Calu3 (cell line): ENCODE results near the gene YWHAH. TPM values are rescaled to one million over a fixed set of nuclear protein-coding genes. Genes with fewer than 3 reads are reported as not detected.

Experiments used
- BruUV-seq: library from RNA; stranded (reverse); fragments of 400-500 nt; replicated peaks from 2 replicates; lab custom pipeline; 2021; lab: Mats Ljungman, UMichigan
- CTCF ChIA-PET: fragments of 300-600 bp; sonication (Branson Sonifier 250); formaldehyde crosslinking; loops from one replicate; lab custom pipeline; 2022; ENCODE audit warnings: antibody characterized with exemption; lab: Charles Lee
- DNase-seq: peaks from one replicate; pipeline ENCODE4 v3.0.0; 2022
- H3K27ac Mint-ChIP-seq: one replicate; pipeline ENCODE4 v1.8.0; 2022; ENCODE audit warnings: mixed read lengths; ENCODE audit not compliant: unreplicated experiment
- H3K27me3 Mint-ChIP-seq: one replicate; pipeline ENCODE4 v1.8.0; 2022; ENCODE audit warnings: mixed read lengths; ENCODE audit not compliant: unreplicated experiment
- H3K36me3 Mint-ChIP-seq: one replicate; pipeline ENCODE4 v1.8.0; 2022; ENCODE audit warnings: mild to moderate bottlenecking, moderate library complexity, mixed read lengths; ENCODE audit not compliant: insufficient read depth, unreplicated experiment
- H3K4me1 Mint-ChIP-seq: one replicate; pipeline ENCODE4 v1.8.0; 2022; ENCODE audit warnings: mild to moderate bottlenecking, low read depth, mixed read lengths; ENCODE audit not compliant: unreplicated experiment
- H3K4me3 Mint-ChIP-seq: one replicate; pipeline ENCODE4 v1.8.0; 2022; ENCODE audit warnings: mild to moderate bottlenecking, low read depth, moderate library complexity, mixed read lengths; ENCODE audit not compliant: unreplicated experiment
- H3K9me3 Mint-ChIP-seq: one replicate; pipeline ENCODE4 v1.8.0; 2022; ENCODE audit warnings: low read depth, mixed read lengths; ENCODE audit not compliant: unreplicated experiment
- intact Hi-C: fragments of 100-400 bp; cut with micrococcal nuclease; formaldehyde crosslinking; loops from one replicate; pipeline ENCODE4 v1.10.0; 2022; ENCODE audit not compliant: unreplicated experiment
- total RNA-seq: library from RNA; stranded (reverse); gene quantifications from 2 replicates; pipeline ENCODE4 v1.2.3, GENCODE V29; 2022
- TF ChIP-seq, protein P1 (sequence below): fragments of 200-600 bp; IDR thresholded peaks from one replicate; pipeline ENCODE4 v1.8.0; 2022; ENCODE audit warnings: antibody characterized with exemption; ENCODE audit not compliant: unreplicated experiment

YWHAH gene
- total RNA-seq, 1 experiment from 2014 or later, result 197 TPM

- BruUV-seq, result no TSS peak
- CTCF ChIA-PET, result no interaction called here
- intact Hi-C loops, result no loop called here
These were observed 18.3 kb upstream of the YWHAH start for GRCh38 chr22:31926024-31926423.

DNA sequence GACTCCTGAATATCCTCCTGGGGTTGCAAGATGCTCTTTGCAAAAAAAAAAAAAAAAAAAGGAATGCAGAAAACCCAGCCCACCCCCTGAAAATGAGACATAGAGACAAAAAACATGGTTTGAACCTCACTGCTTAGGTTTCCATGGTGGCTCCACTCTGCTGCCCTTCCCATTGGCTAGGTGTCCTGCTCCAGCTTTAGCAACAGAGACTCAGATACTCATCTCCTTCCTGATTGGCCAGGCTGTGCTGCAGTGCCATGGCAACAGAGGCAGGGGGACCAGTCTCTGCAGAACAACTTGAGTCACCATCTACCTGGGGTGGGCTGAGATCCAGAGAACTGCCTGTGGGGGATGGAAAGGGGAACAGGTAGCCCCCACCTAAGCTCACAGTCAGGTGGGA, 17.4 kb upstream of the YWHAH start:
- no peak for DNase-seq
- TF ChIP-seq, protein P1, sequence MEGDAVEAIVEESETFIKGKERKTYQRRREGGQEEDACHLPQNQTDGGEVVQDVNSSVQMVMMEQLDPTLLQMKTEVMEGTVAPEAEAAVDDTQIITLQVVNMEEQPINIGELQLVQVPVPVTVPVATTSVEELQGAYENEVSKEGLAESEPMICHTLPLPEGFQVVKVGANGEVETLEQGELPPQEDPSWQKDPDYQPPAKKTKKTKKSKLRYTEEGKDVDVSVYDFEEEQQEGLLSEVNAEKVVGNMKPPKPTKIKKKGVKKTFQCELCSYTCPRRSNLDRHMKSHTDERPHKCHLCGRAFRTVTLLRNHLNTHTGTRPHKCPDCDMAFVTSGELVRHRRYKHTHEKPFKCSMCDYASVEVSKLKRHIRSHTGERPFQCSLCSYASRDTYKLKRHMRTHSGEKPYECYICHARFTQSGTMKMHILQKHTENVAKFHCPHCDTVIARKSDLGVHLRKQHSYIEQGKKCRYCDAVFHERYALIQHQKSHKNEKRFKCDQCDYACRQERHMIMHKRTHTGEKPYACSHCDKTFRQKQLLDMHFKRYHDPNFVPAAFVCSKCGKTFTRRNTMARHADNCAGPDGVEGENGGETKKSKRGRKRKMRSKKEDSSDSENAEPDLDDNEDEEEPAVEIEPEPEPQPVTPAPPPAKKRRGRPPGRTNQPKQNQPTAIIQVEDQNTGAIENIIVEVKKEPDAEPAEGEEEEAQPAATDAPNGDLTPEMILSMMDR, result no peak
- H3K9me3 Mint-ChIP-seq, result no peaks in the 10 kb centered on the region
- CTCF ChIA-PET, result interaction anchor here (0.5 kb wide), 1 partner anchor 21 kb away, joined by 3 read pairs; no protein-coding TSS in a partner anchor
- no peaks in the 10 kb centered on the region for H3K36me3 Mint-ChIP-seq
- no peak overlapping the region for H3K27ac Mint-ChIP-seq
- BruUV-seq, result no TSS peak
- no peak overlapping the region for H3K4me3 Mint-ChIP-seq
- H3K4me1 Mint-ChIP-seq, result no peaks in the 10 kb centered on the region
- intact Hi-C loops, result no loop called here
- peaks cover 57% of the 10 kb centered on the region for H3K27me3 Mint-ChIP-seq

More at GRCh38 chr22:31926024-31926423, 18.3 kb upstream of the YWHAH start:
- Mint-ChIP-seq H3K36me3 (no peaks in the 10 kb centered on the region), H3K27ac (no peak overlapping the region), H3K4me3 (no peak overlapping the region), H3K27me3 (peaks cover 47% of the 10 kb centered on the region), H3K9me3 (no peaks in the 10 kb centered on the region), H3K4me1 (no peaks in the 10 kb centered on the region)
- TF ChIP-seq, protein P1, result no peak
- DNase-seq, result no peak

- no peaks in the 10 kb centered on the region for H3K36me3 Mint-ChIP-seq
- no peaks in the 10 kb centered on the region for H3K9me3 Mint-ChIP-seq
- BruUV-seq, result no TSS peak
- TF ChIP-seq, protein P1, result no peak
- CTCF ChIA-PET, result no interaction called here
- H3K27me3 Mint-ChIP-seq, result peaks cover 61% of the 10 kb centered on the region
- intact Hi-C loops, result no loop called here
- H3K4me3 Mint-ChIP-seq, result no peak overlapping the region
- H3K27ac Mint-ChIP-seq, result no peak overlapping the region
- no peak for DNase-seq
- H3K4me1 Mint-ChIP-seq, result no peaks in the 10 kb centered on the region
These were observed 16.8 kb upstream of the YWHAH start for GRCh38 chr22:31927562-31927961.

- no peaks in the 10 kb centered on the region for H3K36me3 Mint-ChIP-seq
- H3K4me3 Mint-ChIP-seq, result no peak overlapping the region
- DNase-seq, result no peak
- H3K9me3 Mint-ChIP-seq, result no peaks in the 10 kb centered on the region
- peaks cover 75% of the 10 kb centered on the region for H3K27me3 Mint-ChIP-seq
- H3K27ac Mint-ChIP-seq, result no peak overlapping the region
- CTCF ChIA-PET, result interaction anchor here (0.6 kb wide), 1 partner anchor 43 kb away, joined by 3 read pairs; no protein-coding TSS in a partner anchor
- H3K4me1 Mint-ChIP-seq, result no peaks in the 10 kb centered on the region
- intact Hi-C loops, result no loop called here
- BruUV-seq, result no TSS peak
- TF ChIP-seq, protein P1, result no peak
These were observed 15.0 kb upstream of the YWHAH start for GRCh38 chr22:31929167-31929930.
